NB4 (cell line): ENCODE data around the gene SEMA4A.
A peak's percentile ranks its signal among the peaks of the same experiment; 100 is the strongest.

Experiments used
- CTCF ChIP-seq: IDR thresholded peaks from one replicate; pipeline ENCODE4 v1.5.1; 2012; ENCODE audit warnings: low read depth, low read length
- MYC ChIP-seq: IDR thresholded peaks from 2 replicates; pipeline ENCODE4 v1.6.1; 2011; ENCODE audit warnings: low read depth, low read length
- POLR2A ChIP-seq: IDR thresholded peaks from 2 replicates; pipeline ENCODE4 v1.6.1; 2011; ENCODE audit warnings: mild to moderate bottlenecking; ENCODE audit not compliant: insufficient read length; ENCODE audit errors: extremely low read depth
- TF ChIP-seq, protein P1 (sequence below): IDR thresholded peaks from 2 replicates; pipeline ENCODE4 v1.6.1; 2011; ENCODE audit warnings: low read depth, low read length

DNA sequence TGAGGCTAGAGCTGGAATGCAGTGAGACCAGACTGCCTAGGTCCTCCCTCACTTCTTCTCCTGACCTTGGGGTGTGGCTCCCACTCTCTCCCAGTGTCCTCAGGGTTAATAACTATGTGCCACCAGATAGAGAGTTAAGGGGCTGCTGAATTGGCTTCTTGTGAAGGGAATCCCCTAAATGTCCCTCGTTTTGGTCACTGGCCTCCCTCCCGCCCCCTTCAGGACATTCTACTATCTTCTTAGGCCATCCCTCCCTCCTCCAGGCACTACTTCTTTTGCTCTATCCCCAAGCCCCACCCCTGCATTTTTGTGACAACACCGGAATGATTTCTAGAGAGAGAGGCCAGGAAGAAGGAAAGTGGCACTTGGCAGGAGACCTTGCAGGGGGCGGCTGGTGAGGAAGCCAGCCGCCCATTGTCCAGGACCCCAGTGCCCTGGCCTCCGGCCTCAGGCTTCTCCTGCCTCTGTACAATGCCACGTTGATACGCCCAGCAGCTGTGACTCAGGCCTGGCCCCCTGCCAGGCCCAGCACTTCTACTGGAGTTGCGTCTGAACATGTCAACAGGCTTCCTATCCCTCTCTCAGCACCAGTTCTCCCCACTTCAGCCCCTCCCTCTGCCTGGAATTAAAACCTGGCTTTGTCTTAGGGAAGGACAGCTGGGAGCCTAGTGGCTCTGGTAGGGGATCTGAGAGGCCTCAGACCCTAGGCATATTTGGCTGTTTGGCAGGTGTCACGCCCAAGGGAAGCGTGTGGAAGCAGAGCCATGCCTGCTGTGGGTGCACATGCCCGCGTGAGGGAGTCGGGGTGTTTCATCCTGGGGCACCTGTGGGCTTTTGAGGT is 29.8 kb upstream of the SEMA4A start:
- no peak for TF ChIP-seq CTCF
- TF ChIP-seq POLR2A, result no peak
- TF ChIP-seq, protein P1, sequence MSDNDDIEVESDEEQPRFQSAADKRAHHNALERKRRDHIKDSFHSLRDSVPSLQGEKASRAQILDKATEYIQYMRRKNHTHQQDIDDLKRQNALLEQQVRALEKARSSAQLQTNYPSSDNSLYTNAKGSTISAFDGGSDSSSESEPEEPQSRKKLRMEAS, result peak; percentile 59
- TF ChIP-seq MYC, result peak; percentile 33; the same call in 1 of the 2 replicates
